Bronchial epithelial cell (primary cell): Measurements from ENCODE around the gene ZNF302. TPM values are rescaled to one million over a fixed set of nuclear protein-coding genes. Genes with fewer than 3 reads are reported as not detected.

Source experiments
- DNase-seq: peaks from one replicate; pipeline ENCODE4 v3.0.0-alpha.2; 2010; ENCODE audit warnings: low read depth
- FAIRE-seq: peaks from 2 replicates; lab custom pipeline; 2011; peaks lifted over from hg19 to GRCh38; lab: Jason Lieb, UNC
- H3K27me3 ChIP-seq: 2 replicates; pipeline ENCODE4 v1.5.1; 2011; ENCODE audit warnings: low read length; ENCODE audit not compliant: control insufficient read depth, insufficient read depth
- H3K36me3 ChIP-seq: 2 replicates; pipeline ENCODE4 v1.5.1; 2011; ENCODE audit warnings: low read length; ENCODE audit not compliant: control insufficient read depth, insufficient read depth
- H3K4me3 ChIP-seq: 2 replicates; pipeline ENCODE4 v1.5.1; 2011; ENCODE audit warnings: mild to moderate bottlenecking, low read depth, low read length, control low read depth
- total RNA-seq: library from RNA; depleted of rRNA; stranded (reverse); fragments of >200 nt; gene quantifications from 2 replicates; pipeline ENCODE4 v1.2.1, GENCODE V29; 2014
- TF ChIP-seq, protein P1 (sequence below): IDR thresholded peaks from 2 replicates; pipeline ENCODE4 v1.5.1; 2011; ENCODE audit warnings: mild to moderate bottlenecking, moderate library complexity, low read length, control low read depth, inconsistent platforms; ENCODE audit not compliant: insufficient read depth, severe bottlenecking

The ZNF302 gene
- total RNA-seq, 1 donor from 2014 or later: 7.4 TPM

DNA sequence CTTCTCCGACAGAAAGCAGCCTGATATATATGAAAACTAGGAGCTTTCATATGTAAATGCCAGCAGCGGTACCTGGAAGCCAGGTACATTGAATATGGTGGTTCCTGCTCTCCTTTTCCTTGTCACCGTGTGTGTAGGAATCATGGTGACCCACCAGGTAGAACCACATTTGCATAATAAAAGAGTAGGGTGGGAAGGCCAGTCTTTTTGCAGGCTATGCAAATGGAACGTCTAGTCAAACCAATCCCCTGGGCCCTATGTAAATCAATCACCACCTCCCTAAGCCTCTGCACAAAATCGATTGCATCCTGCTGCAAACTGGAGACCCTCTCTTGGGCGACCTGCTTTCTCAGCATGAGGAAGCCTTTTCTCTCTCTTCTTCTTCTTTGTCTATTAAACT, 34.4 kb downstream of the ZNF302 start:
- DNase-seq (no peak), FAIRE-seq (no peak)
- Histone ChIP-seq H3K4me3 (no peak overlapping the region), H3K27me3 (no peaks in the 10 kb centered on the region), H3K36me3 (no peaks in the 10 kb centered on the region)
- TF ChIP-seq, protein P1, sequence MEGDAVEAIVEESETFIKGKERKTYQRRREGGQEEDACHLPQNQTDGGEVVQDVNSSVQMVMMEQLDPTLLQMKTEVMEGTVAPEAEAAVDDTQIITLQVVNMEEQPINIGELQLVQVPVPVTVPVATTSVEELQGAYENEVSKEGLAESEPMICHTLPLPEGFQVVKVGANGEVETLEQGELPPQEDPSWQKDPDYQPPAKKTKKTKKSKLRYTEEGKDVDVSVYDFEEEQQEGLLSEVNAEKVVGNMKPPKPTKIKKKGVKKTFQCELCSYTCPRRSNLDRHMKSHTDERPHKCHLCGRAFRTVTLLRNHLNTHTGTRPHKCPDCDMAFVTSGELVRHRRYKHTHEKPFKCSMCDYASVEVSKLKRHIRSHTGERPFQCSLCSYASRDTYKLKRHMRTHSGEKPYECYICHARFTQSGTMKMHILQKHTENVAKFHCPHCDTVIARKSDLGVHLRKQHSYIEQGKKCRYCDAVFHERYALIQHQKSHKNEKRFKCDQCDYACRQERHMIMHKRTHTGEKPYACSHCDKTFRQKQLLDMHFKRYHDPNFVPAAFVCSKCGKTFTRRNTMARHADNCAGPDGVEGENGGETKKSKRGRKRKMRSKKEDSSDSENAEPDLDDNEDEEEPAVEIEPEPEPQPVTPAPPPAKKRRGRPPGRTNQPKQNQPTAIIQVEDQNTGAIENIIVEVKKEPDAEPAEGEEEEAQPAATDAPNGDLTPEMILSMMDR: no peak

GRCh38 chr19:34712395-34713261, 35.1 kb downstream of the ZNF302 start:
- Histone ChIP-seq H3K27me3 (no peaks in the 10 kb centered on the region), H3K4me3 (no peak overlapping the region), H3K36me3 (no peaks in the 10 kb centered on the region)
- FAIRE-seq (peak; percentile 50), DNase-seq (peak; percentile 66)
- TF ChIP-seq, protein P1: peak; percentile 61

DNA sequence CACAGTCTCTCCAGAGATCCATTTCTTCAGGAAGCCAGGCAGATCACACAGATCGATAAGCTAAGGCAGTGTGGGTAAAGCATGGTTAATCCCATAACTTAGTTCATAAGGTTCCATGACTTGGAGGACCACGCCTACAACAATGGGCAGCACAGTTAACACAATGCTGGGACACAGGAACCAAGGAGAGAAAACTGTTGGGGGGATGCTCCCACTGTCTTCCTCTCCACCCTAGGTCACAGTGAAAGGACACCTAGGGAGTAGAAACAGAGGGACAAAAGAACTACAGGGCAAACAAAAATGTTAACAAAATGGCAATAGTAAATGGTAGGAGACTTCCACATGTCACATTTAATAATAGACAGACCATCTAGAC, 35.8 kb downstream of the ZNF302 start:
- H3K4me3 ChIP-seq: no peak overlapping the region
- no peak for FAIRE-seq
- H3K27me3 ChIP-seq: no peaks in the 10 kb centered on the region
- H3K36me3 ChIP-seq: no peaks in the 10 kb centered on the region
- TF ChIP-seq, protein P1: no peak
- no peak for DNase-seq

GRCh38 chr19:34715357-34715756, 37.9 kb downstream of the ZNF302 start:
- Histone ChIP-seq H3K36me3 (no peaks in the 10 kb centered on the region), H3K4me3 (no peak overlapping the region), H3K27me3 (no peaks in the 10 kb centered on the region)
- TF ChIP-seq, protein P1: no peak
- no peak for FAIRE-seq
- no peak for DNase-seq

DNA sequence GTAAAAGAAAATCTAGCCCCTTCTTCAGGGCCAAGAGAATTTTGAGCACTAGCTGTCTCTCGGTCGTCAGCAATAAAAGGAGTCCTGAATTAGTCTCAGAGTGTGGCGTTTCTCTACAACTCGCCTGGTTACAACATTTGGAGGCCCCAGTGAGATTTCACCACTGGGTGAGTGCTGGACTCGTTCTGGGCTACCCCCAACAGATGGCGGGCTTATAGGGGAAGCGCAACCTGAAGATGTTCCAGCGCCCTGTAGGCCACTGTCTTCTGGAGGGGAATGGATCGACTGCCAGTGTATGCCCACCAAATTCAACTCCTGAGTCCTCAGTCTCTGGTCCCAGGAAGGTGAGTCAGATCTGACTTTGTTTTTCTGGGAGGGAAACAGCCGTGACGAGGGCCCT, 44.9 kb downstream of the ZNF302 start:
- Histone ChIP-seq H3K4me3 (no peak overlapping the region), H3K27me3 (no peaks in the 10 kb centered on the region), H3K36me3 (no peaks in the 10 kb centered on the region)
- TF ChIP-seq, protein P1: no peak
- no peak for FAIRE-seq
- DNase-seq: no peak

DNA sequence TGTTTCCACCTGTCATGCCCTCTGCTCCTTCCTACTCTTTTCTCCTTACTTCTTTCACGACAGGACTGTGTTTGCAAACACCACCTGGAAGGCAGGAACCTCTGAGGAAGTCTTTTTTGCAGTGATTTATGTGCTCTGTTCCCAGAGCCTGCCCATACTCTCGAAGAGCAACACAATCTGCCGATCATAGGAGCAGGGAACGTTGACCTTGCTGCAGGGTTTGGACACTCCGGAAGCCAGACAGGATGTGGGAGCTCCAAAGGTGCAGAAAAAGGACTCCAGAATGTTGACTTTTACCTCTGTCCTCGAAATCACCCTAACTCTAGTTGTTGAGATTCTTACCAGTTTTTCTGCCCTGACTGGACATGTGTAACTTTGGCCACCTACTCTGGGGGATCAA, 47.9 kb downstream of the ZNF302 start:
- TF ChIP-seq, protein P1: no peak
- H3K27me3 ChIP-seq: no peaks in the 10 kb centered on the region
- H3K36me3 ChIP-seq: no peaks in the 10 kb centered on the region
- FAIRE-seq: no peak
- DNase-seq: no peak
- no peak overlapping the region for H3K4me3 ChIP-seq
